ENCODE results near the gene ARHGAP9.
"Not testable (repeated sequence)": the region's sequence is repeated elsewhere in the genome, so short reads cannot be mapped to it uniquely, and the experiment has no call there.

The ARHGAP9 gene

GRCh38 chr12:57441393-57441792 is 38.3 kb downstream of the ARHGAP9 start:
- not testable (repeated sequence) for H3K9ac ChIP-seq (ENCODE audit: low read depth, low read length); H3K36me3 ChIP-seq (ENCODE audit: insufficient read depth, low read length); H3K9me3 ChIP-seq (ENCODE audit: control insufficient read depth, insufficient read depth, low read length); H3K4me1 ChIP-seq (ENCODE audit: insufficient read depth, low read length)

DNA sequence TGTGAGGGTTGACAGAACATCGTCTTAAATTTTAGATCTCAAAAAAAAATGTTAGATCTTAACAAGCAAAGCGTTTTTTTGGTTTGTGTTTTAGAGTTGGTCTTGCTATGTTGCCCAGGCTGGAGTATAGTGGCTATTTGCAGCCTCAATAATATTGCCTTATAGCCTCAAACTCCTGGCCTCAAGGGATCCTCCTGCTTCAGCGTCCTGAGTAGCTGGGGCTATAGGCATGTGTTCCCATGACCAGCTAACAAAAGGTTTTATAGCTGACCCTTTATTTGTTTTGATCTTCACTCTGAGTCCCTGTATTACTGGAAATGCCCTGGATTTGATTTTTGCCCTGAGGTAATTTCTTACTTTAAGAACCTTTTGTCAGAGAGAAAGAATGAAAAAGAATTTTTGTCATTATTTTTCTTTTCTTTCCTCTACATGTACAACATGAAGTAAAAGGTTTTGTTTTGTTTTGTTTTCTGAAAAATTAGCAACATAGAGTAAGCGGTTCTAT is 39.9 kb downstream of the ARHGAP9 start:
- Histone ChIP-seq H3K36me3 (ENCODE audit: insufficient read depth, low read length) (no peaks in the 10 kb centered on the region), H3K9ac (ENCODE audit: low read depth, low read length) (no peak overlapping the region), H3K9me3 (ENCODE audit: control insufficient read depth, insufficient read depth, low read length) (no peaks in the 10 kb centered on the region), H3K4me1 (ENCODE audit: insufficient read depth, low read length) (peaks cover 2% of the 10 kb centered on the region; the same call in 1 of the 2 replicates)

GRCh38 chr12:57438400-57438799 is 41.3 kb downstream of the ARHGAP9 start:
- Histone ChIP-seq H3K9me3 (ENCODE audit: control insufficient read depth, insufficient read depth, low read length) (no peaks in the 10 kb centered on the region), H3K4me1 (ENCODE audit: insufficient read depth, low read length) (peaks cover 7% of the 10 kb centered on the region; the same call in 1 of the 2 replicates), H3K9ac (ENCODE audit: low read depth, low read length) (no peak overlapping the region), H3K36me3 (ENCODE audit: insufficient read depth, low read length) (no peaks in the 10 kb centered on the region)

DNA sequence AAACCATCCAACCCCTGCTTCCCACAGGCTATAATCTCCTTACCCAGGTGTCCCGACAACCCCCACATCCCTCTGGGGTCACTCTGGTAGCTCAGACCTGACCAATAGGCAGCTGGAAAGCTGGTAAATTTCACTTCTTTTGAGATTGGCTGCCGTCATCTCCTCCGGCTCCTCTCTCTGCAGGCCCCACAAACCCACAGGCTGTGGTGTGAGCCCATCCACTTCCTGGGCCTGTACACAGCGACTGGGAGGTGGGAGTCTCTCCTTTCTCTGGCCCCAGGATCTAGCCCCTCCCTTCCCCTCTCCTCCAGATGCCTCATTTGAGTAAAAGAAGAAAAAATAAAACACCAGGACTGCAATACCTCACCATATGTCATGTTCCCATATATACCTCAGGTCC is 44.4 kb downstream of the ARHGAP9 start:
- Histone ChIP-seq H3K4me1 (ENCODE audit: insufficient read depth, low read length) (peaks cover 7% of the 10 kb centered on the region; the same call in 1 of the 2 replicates), H3K9ac (ENCODE audit: low read depth, low read length) (no peak overlapping the region), H3K9me3 (ENCODE audit: control insufficient read depth, insufficient read depth, low read length) (no peaks in the 10 kb centered on the region), H3K36me3 (ENCODE audit: insufficient read depth, low read length) (no peaks in the 10 kb centered on the region)

- H3K9me3 ChIP-seq (ENCODE audit: control insufficient read depth, insufficient read depth, low read length): no peaks in the 10 kb centered on the region
- H3K4me1 ChIP-seq (ENCODE audit: insufficient read depth, low read length): peaks cover 7% of the 10 kb centered on the region; the same call in 1 of the 2 replicates
- H3K36me3 ChIP-seq (ENCODE audit: insufficient read depth, low read length): no peaks in the 10 kb centered on the region
- H3K9ac ChIP-seq (ENCODE audit: low read depth, low read length): no peak within 1 kb of the TSS
These were observed 45.0 kb downstream of the ARHGAP9 start, which contains the start of gene INHBC for GRCh38 chr12:57434517-57435223. INHBC (plus strand) TSS chr12:57434784; CDS start chr12:57434887, 103 bp downstream.

GRCh38 chr12:57433370-57433769 is 46.3 kb downstream of the ARHGAP9 start:
- Histone ChIP-seq H3K36me3 (ENCODE audit: insufficient read depth, low read length) (no peaks in the 10 kb centered on the region), H3K9ac (ENCODE audit: low read depth, low read length) (no peak overlapping the region), H3K4me1 (ENCODE audit: insufficient read depth, low read length) (peaks cover 7% of the 10 kb centered on the region; the same call in 1 of the 2 replicates), H3K9me3 (ENCODE audit: control insufficient read depth, insufficient read depth, low read length) (no peaks in the 10 kb centered on the region)

GRCh38 chr12:57431654-57432188 is 47.9 kb downstream of the ARHGAP9 start:
- H3K9ac ChIP-seq (ENCODE audit: low read depth, low read length): peak overlapping the region; percentile 55
- H3K36me3 ChIP-seq (ENCODE audit: insufficient read depth, low read length): no peaks in the 10 kb centered on the region
- no peaks in the 10 kb centered on the region for H3K9me3 ChIP-seq (ENCODE audit: control insufficient read depth, insufficient read depth, low read length)
- H3K4me1 ChIP-seq (ENCODE audit: insufficient read depth, low read length): peaks cover 7% of the 10 kb centered on the region; the same call in 1 of the 2 replicates

GRCh38 chr12:57430931-57431566 is 48.6 kb downstream of the ARHGAP9 start, which contains the start of gene R3HDM2:
R3HDM2 (minus strand) TSS chr12:57431043; CDS start chr12:57310428, 120,615 bp downstream.
- Histone ChIP-seq H3K9ac (ENCODE audit: low read depth, low read length) (peak within 1 kb of the TSS; percentile 88), H3K36me3 (ENCODE audit: insufficient read depth, low read length) (no peaks in the 10 kb centered on the region), H3K9me3 (ENCODE audit: control insufficient read depth, insufficient read depth, low read length) (no peaks in the 10 kb centered on the region), H3K4me1 (ENCODE audit: insufficient read depth, low read length) (peaks cover 7% of the 10 kb centered on the region; the same call in 1 of the 2 replicates)

DNA sequence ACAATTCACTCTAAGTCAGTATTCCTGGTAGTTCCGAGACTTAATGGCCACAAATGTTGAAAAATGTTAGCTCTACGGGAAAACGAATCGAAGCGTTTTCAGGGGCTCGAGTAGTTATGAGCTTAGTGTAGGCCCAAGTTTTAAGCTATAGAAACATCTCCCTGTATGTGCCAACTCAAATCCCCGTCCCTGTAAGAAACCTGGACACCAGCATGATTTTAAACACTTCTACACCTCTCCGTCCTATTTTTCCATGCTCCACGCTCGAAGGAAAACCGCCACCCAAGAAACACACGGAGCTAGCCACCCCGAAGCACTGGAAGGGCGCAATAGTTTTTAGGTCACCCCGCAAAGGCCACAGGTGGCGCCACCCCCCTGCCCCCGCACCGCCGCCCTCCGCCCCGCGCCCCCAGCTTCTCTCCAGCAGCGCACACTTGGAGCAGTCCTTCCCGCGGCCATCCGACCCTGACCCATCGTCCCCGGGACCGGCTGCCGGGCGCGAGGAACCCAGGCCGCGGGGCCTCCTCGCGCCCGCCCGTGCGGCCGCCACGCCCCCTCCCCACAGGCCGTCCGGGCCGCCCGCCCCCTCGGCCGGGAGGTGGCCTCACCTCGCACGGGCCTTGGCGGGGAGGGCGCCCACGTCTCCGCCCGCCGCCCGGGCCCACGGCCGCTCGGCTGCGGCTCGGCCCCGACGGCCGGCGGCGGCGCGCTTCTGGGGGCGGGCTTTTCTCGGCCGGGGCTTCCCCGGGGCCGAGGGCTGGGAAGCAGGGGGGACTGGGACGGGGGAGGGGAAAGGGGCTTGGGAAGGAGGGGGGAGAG is 49.3 kb downstream of the ARHGAP9 start:
- H3K36me3 ChIP-seq (ENCODE audit: insufficient read depth, low read length): no peaks in the 10 kb centered on the region

GRCh38 chr12:57429473-57430111 is 50.1 kb downstream of the ARHGAP9 start:
- H3K9me3 ChIP-seq (ENCODE audit: control insufficient read depth, insufficient read depth, low read length): no peaks in the 10 kb centered on the region
- peak overlapping the region; percentile 88 for H3K9ac ChIP-seq (ENCODE audit: low read depth, low read length)

More for the DNA sequence above, 49.3 kb downstream of the ARHGAP9 start:
- Histone ChIP-seq H3K9me3 (ENCODE audit: control insufficient read depth, insufficient read depth, low read length) (no peaks in the 10 kb centered on the region), H3K9ac (ENCODE audit: low read depth, low read length) (peak overlapping the region; percentile 88), H3K4me1 (ENCODE audit: insufficient read depth, low read length) (peaks cover 7% of the 10 kb centered on the region; the same call in 1 of the 2 replicates)

DNA sequence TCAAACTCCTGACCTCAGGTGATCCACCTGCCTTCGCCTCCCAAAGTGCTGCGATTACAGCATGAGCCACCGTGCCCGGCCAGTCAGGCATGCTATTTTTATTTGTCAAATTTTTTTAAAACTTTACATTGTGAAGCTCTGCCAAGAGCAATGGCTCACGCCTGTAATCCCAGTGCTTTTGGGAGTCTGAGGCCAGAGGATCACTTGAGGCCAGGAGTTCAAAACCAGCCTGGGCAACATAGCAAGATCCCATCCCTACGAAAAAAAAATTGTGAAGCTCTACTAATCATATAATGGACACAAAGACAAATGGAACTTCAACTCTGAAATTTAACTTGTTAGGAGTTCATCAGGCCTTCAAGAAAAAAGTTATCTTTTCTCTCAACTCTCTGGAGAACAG is 50.7 kb downstream of the ARHGAP9 start:
- Histone ChIP-seq H3K9ac (ENCODE audit: low read depth, low read length) (no peak overlapping the region), H3K9me3 (ENCODE audit: control insufficient read depth, insufficient read depth, low read length) (no peaks in the 10 kb centered on the region), H3K4me1 (ENCODE audit: insufficient read depth, low read length) (no peaks in the 10 kb centered on the region), H3K36me3 (ENCODE audit: insufficient read depth, low read length) (no peaks in the 10 kb centered on the region)

More at GRCh38 chr12:57429473-57430111, 50.1 kb downstream of the ARHGAP9 start:
- Histone ChIP-seq H3K4me1 (ENCODE audit: insufficient read depth, low read length) (peaks cover 3% of the 10 kb centered on the region; the same call in 1 of the 2 replicates), H3K36me3 (ENCODE audit: insufficient read depth, low read length) (no peaks in the 10 kb centered on the region)

DNA sequence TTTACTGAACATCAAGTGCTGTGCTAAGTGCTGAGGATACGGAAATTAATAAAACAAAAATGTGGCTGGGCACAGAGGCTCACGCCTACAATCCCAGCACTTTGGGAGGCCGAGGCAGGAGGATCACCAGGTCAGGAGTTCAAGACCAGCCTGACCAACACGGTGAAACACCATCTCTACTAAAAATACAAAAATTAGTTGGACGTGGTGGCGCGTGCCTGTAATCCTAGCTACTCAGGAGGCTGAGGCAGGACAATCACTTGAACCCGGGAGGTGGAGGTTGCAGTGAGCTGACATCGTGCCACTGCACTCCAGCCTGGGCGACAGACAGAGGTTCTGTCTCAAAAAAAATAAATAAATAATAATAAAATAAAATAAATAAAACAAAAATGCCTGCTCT is 52.7 kb downstream of the ARHGAP9 start:
- not testable (repeated sequence) for H3K9ac ChIP-seq (ENCODE audit: low read depth, low read length); H3K9me3 ChIP-seq (ENCODE audit: control insufficient read depth, insufficient read depth, low read length); H3K36me3 ChIP-seq (ENCODE audit: insufficient read depth, low read length); H3K4me1 ChIP-seq (ENCODE audit: insufficient read depth, low read length)

Measured in ES-I3 (cell line).